GM18907 (cell line): ENCODE measurements around the gene KCNQ1.

Experiments
- ATAC-seq: cut with Tn5 transposase; IDR thresholded peaks from one replicate; pipeline ENCODE4 v1.9.1; 2021; ENCODE audit warnings: mild to moderate bottlenecking, moderate library complexity; ENCODE audit not compliant: unreplicated experiment

Gene KCNQ1

GRCh38 chr11:2521081-2521732, 76.4 kb downstream of the KCNQ1 start:
- no peak for ATAC-seq

GRCh38 chr11:2521733-2522630, 77.2 kb downstream of the KCNQ1 start:
- no peak for ATAC-seq

- ATAC-seq = no peak
These were observed 77.9 kb downstream of the KCNQ1 start for GRCh38 chr11:2522631-2523255.

GRCh38 chr11:2523821-2524391, 79.1 kb downstream of the KCNQ1 start:
- ATAC-seq = no peak

- ATAC-seq = no peak
These were observed 79.8 kb downstream of the KCNQ1 start for GRCh38 chr11:2524446-2525165.

GRCh38 chr11:2525166-2525861, 80.5 kb downstream of the KCNQ1 start:
- no peak for ATAC-seq

GRCh38 chr11:2525941-2526807, 81.4 kb downstream of the KCNQ1 start:
- ATAC-seq = no peak

- ATAC-seq = peak; percentile 70
These were observed 82.1 kb downstream of the KCNQ1 start for GRCh38 chr11:2526808-2527381.

- no peak for ATAC-seq
These were observed 82.9 kb downstream of the KCNQ1 start for GRCh38 chr11:2527621-2528291.

GRCh38 chr11:2528301-2529050, 83.7 kb downstream of the KCNQ1 start:
- ATAC-seq = no peak

- ATAC-seq = no peak
These were observed 84.4 kb downstream of the KCNQ1 start for GRCh38 chr11:2529173-2529572.

- ATAC-seq = no peak
These were observed 84.8 kb downstream of the KCNQ1 start for GRCh38 chr11:2529636-2530035.

- no peak for ATAC-seq
These were observed 85.5 kb downstream of the KCNQ1 start for GRCh38 chr11:2530131-2530854.

GRCh38 chr11:2530855-2531200, 86.0 kb downstream of the KCNQ1 start:
- no peak for ATAC-seq

- no peak for ATAC-seq
These were observed 86.6 kb downstream of the KCNQ1 start for GRCh38 chr11:2531277-2531986.

GRCh38 chr11:2531987-2532703, 87.3 kb downstream of the KCNQ1 start:
- no peak for ATAC-seq
